A549 (cell line): ENCODE results near the gene TTLL3.

ENCODE experiments used
- CBX2 ChIP-seq: fragments of 200-600 bp; sonication (generic); IDR thresholded peaks from 2 replicates; pipeline ENCODE4 v1.6.1; 2016; ENCODE audit warnings: low read depth, mild to moderate bottlenecking, borderline replicate concordance
- CTCF ChIP-seq: fragments of >200 bp; sonication (Bioruptor Twin); formaldehyde crosslinking; IDR thresholded peaks from 3 replicates; pipeline ENCODE4 v1.5.1; 2016
- HOXA7 ChIP-seq: fragments of 250-450 bp; sonication (Bioruptor Pico); IDR thresholded peaks from 2 replicates; pipeline ENCODE4 v1.5.0; 2020; ENCODE audit warnings: mild to moderate bottlenecking, moderate library complexity
- SMC3 ChIP-seq: fragments of >200 bp; sonication (Bioruptor Twin); formaldehyde crosslinking; IDR thresholded peaks from 3 replicates; pipeline ENCODE4 v1.6.1; 2018; ENCODE audit warnings: inconsistent platforms

- TF ChIP-seq CBX2: no peak
- TF ChIP-seq CTCF: peak; percentile 28; the same call in 2 of the 3 replicates
- TF ChIP-seq HOXA7 (CRISPR knock-in tag): no peak
- peak; percentile 50 for TF ChIP-seq SMC3
Observed at GRCh38 chr3:9862391-9863057, 52.5 kb downstream of the TTLL3 start.
